ENCODE measurements around the gene PLD6. TPM values are rescaled to one million over a fixed set of nuclear protein-coding genes. Genes with fewer than 3 reads are reported as not detected.
"Not testable (repeated sequence)": the region's sequence is repeated elsewhere in the genome, so short reads cannot be mapped to it uniquely, and the experiment has no call there.

The PLD6 gene
- total RNA-seq (10 to 100 TPM; 12.2 to 13.1 TPM), polyA plus RNA-seq (1 to 10 TPM; 6.6 to 9.8 (median 8.2) TPM), total RNA-seq (4.1 to 22.0 (median 9.8) reads per million in 6 experiments)

GRCh38 chr17:17206124-17206912 is at the start of gene PLD6:
TSS of gene PLD6 (minus strand) at chr17:17206333. CDS start at chr17:17206286, 47 bp downstream.
- Mint-ChIP-seq H3K36me3 (peaks cover 0 to 22% (median 6%) of the 10 kb centered on the region in 3 donors), H3K27ac (peak within 1 kb of the TSS; percentile 77 to 98 (median 94)), H3K4me3 (peak within 1 kb of the TSS; percentile 75 to 93 (median 90)), H3K4me1 (peaks cover 14 to 41% (median 30%) of the 10 kb centered on the region in 4 donors), H3K27me3 (no peaks in the 10 kb centered on the region), H3K9me3 (peaks cover 0 to 4% (median 0%) of the 10 kb centered on the region in 9 donors)
- ATAC-seq (peak; percentile 72 to 75), DNase-seq (peak; percentile 87 to 97 (median 94))
- POLR2A ChIA-PET = interaction anchor here (0.9 to 4.7 kb wide), 9 partner anchors 8 to 65 kb away, joined by 3 to 79 read pairs (median 5); partner anchors contain the start of gene FLCN

GRCh38 chr17:17255689-17256088 is 49.6 kb upstream of the PLD6 start:
- DNase-seq, H3K4me3 Mint-ChIP-seq, H3K4me1 Mint-ChIP-seq, POLR2A ChIA-PET, H3K27me3 Mint-ChIP-seq, ATAC-seq, H3K9me3 Mint-ChIP-seq: not testable (repeated sequence)
- Mint-ChIP-seq H3K27ac (peak overlapping the region in 3 of 10 donors; percentile 2 to 51 (median 50)), H3K36me3 (peaks cover 0 to 91% (median 19%) of the 10 kb centered on the region in 3 donors)

- Mint-ChIP-seq H3K27ac (no peak overlapping the region), H3K36me3 (peaks cover 0 to 89% (median 12%) of the 10 kb centered on the region in 3 donors)
- POLR2A ChIA-PET = no interaction called here
Observed at GRCh38 chr17:17254036-17254435, 47.9 kb upstream of the PLD6 start.

GRCh38 chr17:17253406-17253805 is 47.3 kb upstream of the PLD6 start:
- no peaks in the 10 kb centered on the region for H3K9me3 Mint-ChIP-seq
- ATAC-seq (no peak), DNase-seq (no peak)
- peaks cover 0 to 89% (median 10%) of the 10 kb centered on the region in 3 donors for H3K36me3 Mint-ChIP-seq
- no peaks in the 10 kb centered on the region for H3K27me3 Mint-ChIP-seq
- peaks cover 0 to 6% (median 4%) of the 10 kb centered on the region in 4 donors for H3K4me1 Mint-ChIP-seq
- H3K4me3 Mint-ChIP-seq = no peak overlapping the region
- peak overlapping the region in 4 of 10 donors; percentile 21 to 76 (median 70) for H3K27ac Mint-ChIP-seq
- POLR2A ChIA-PET = no interaction called here

More at GRCh38 chr17:17254036-17254435, 47.9 kb upstream of the PLD6 start:
- DNase-seq = no peak
- no peak overlapping the region for H3K4me3 Mint-ChIP-seq
- H3K4me1 Mint-ChIP-seq = peaks cover 0 to 6% (median 4%) of the 10 kb centered on the region in 4 donors
- H3K9me3 Mint-ChIP-seq = no peaks in the 10 kb centered on the region
- no peaks in the 10 kb centered on the region for H3K27me3 Mint-ChIP-seq
- no peak for ATAC-seq

GRCh38 chr17:17252149-17252661 is 46.1 kb upstream of the PLD6 start:
- Mint-ChIP-seq H3K9me3 (no peaks in the 10 kb centered on the region), H3K36me3 (peaks cover 0 to 89% (median 9%) of the 10 kb centered on the region in 3 donors), H3K27me3 (no peaks in the 10 kb centered on the region), H3K27ac (no peak overlapping the region), H3K4me3 (no peak overlapping the region), H3K4me1 (peaks cover 0 to 4% (median 4%) of the 10 kb centered on the region in 4 donors)
- DNase-seq = no peak
- POLR2A ChIA-PET = no interaction called here
- no peak for ATAC-seq

GRCh38 chr17:17246879-17247278 is 40.7 kb upstream of the PLD6 start:
- DNase-seq (no peak), ATAC-seq (no peak)
- peaks cover 0 to 59% (median 5%) of the 10 kb centered on the region in 3 donors for H3K36me3 Mint-ChIP-seq
- H3K27me3 Mint-ChIP-seq = no peaks in the 10 kb centered on the region
- H3K9me3 Mint-ChIP-seq = no peaks in the 10 kb centered on the region
- no peak overlapping the region for H3K4me3 Mint-ChIP-seq
- H3K4me1 Mint-ChIP-seq = peaks cover 0 to 1% (median 0%) of the 10 kb centered on the region in 4 donors
- POLR2A ChIA-PET = interaction anchor here (1.2 kb wide), 1 partner anchor 10 kb away, joined by 3 read pairs; the partner anchor contains the start of gene FLCN
- peak overlapping the region in 6 of 10 donors; percentile 7 to 71 (median 57) for H3K27ac Mint-ChIP-seq

- Mint-ChIP-seq H3K36me3 (peaks cover 0 to 29% (median 2%) of the 10 kb centered on the region in 3 donors), H3K9me3 (no peaks in the 10 kb centered on the region), H3K4me1 (peaks cover 0 to 8% (median 4%) of the 10 kb centered on the region in 4 donors), H3K4me3 (no peak overlapping the region), H3K27ac (peak overlapping the region in 2 of 10 donors; percentile 24 to 71), H3K27me3 (no peaks in the 10 kb centered on the region)
- DNase-seq (no peak), ATAC-seq (no peak)
- POLR2A ChIA-PET = no interaction called here
Observed at GRCh38 chr17:17243163-17243562, 37.0 kb upstream of the PLD6 start.

- POLR2A ChIA-PET = no interaction called here
- no peak for ATAC-seq
- no peak overlapping the region for H3K27ac Mint-ChIP-seq
Observed at GRCh38 chr17:17242246-17242645, 36.1 kb upstream of the PLD6 start.

GRCh38 chr17:17241656-17242055 is 35.5 kb upstream of the PLD6 start:
- no peaks in the 10 kb centered on the region for H3K9me3 Mint-ChIP-seq
- peaks cover 0 to 14% (median 0%) of the 10 kb centered on the region in 3 donors for H3K36me3 Mint-ChIP-seq
- H3K27me3 Mint-ChIP-seq = no peaks in the 10 kb centered on the region
- H3K27ac Mint-ChIP-seq = no peak overlapping the region
- POLR2A ChIA-PET = no interaction called here
- H3K4me3 Mint-ChIP-seq = no peak overlapping the region
- DNase-seq (no peak), ATAC-seq (no peak)
- peaks cover 3 to 15% (median 8%) of the 10 kb centered on the region in 4 donors for H3K4me1 Mint-ChIP-seq

More at GRCh38 chr17:17242246-17242645, 36.1 kb upstream of the PLD6 start:
- DNase-seq = no peak
- H3K4me1 Mint-ChIP-seq = peaks cover 2 to 14% (median 7%) of the 10 kb centered on the region in 4 donors
- no peak overlapping the region for H3K4me3 Mint-ChIP-seq
- H3K9me3 Mint-ChIP-seq = no peaks in the 10 kb centered on the region
- no peaks in the 10 kb centered on the region for H3K27me3 Mint-ChIP-seq
- H3K36me3 Mint-ChIP-seq = peaks cover 0 to 20% (median 0%) of the 10 kb centered on the region in 3 donors

- no peaks in the 10 kb centered on the region for H3K27me3 Mint-ChIP-seq
- H3K4me1 Mint-ChIP-seq = peaks cover 18 to 30% (median 25%) of the 10 kb centered on the region in 4 donors
- no peak overlapping the region for H3K27ac Mint-ChIP-seq
- POLR2A ChIA-PET = interaction anchor here (0.7 kb wide), 2 partner anchors 20 to 576 kb away, joined by 3 to 4 read pairs; no protein-coding TSS in a partner anchor
- H3K9me3 Mint-ChIP-seq = no peaks in the 10 kb centered on the region
- peaks cover 0 to 3% (median 0%) of the 10 kb centered on the region in 3 donors for H3K36me3 Mint-ChIP-seq
- no peak for ATAC-seq
- peak overlapping the region in 4 of 10 donors; percentile 53 to 98 (median 76) for H3K4me3 Mint-ChIP-seq
- DNase-seq = no peak
Observed at GRCh38 chr17:17239832-17240231, 33.7 kb upstream of the PLD6 start.

GRCh38 chr17:17237026-17237799 is 31.1 kb upstream of the PLD6 start, which contains the start of gene FLCN:
TSS of gene FLCN (minus strand) at chr17:17237168. CDS start at chr17:17228137, 9,031 bp downstream.
- peaks cover 19 to 38% (median 30%) of the 10 kb centered on the region in 4 donors for H3K4me1 Mint-ChIP-seq
- peak; percentile 94 for ATAC-seq

More at GRCh38 chr17:17237026-17237799, 31.1 kb upstream of the PLD6 start, which contains the start of gene FLCN:
- H3K4me3 Mint-ChIP-seq = peak within 1 kb of the TSS; percentile 91 to 98 (median 96)
- no peaks in the 10 kb centered on the region for H3K27me3 Mint-ChIP-seq
- H3K27ac Mint-ChIP-seq = peak within 1 kb of the TSS; percentile 98 to 100 (median 99)
- DNase-seq = peak; percentile 83 to 99 (median 88)
- H3K36me3 Mint-ChIP-seq = peaks cover 0 to 6% (median 0%) of the 10 kb centered on the region in 3 donors
- POLR2A ChIA-PET = interaction anchor here (0.5 to 3.5 kb wide), 17 partner anchors 9 to 916 kb away, joined by 3 to 33 read pairs (median 3); partner anchors contain the start of genes COPS3 and PLD6
- H3K9me3 Mint-ChIP-seq = no peaks in the 10 kb centered on the region

Measured in naive thymus-derived CD8-positive, alpha-beta T cell (primary cell).